Neural cell (in vitro differentiated cells): ENCODE measurements around the gene THUMPD3.

ENCODE experiments used
- CTCF ChIP-seq: fragments of 450-650 bp; IDR thresholded peaks from 2 replicates; pipeline ENCODE4 v1.5.1; 2014; ENCODE audit warnings: antibody characterized with exemption, mild to moderate bottlenecking, moderate library complexity; ENCODE audit not compliant: poor library complexity, severe bottlenecking
- EP300 ChIP-seq: fragments of 450-650 bp; conservative IDR thresholded peaks from 2 replicates; pipeline ENCODE4 v1.6.1; 2014; ENCODE audit warnings: antibody characterized with exemption, mild to moderate bottlenecking, moderate library complexity; ENCODE audit not compliant: poor library complexity, severe bottlenecking
- EZH2 ChIP-seq: fragments of 200-600, 300-800 bp; shearing (Covaris generic), sonication (generic); IDR thresholded peaks from 2 replicates; pipeline ENCODE4 v1.6.1; 2014; ENCODE audit warnings: antibody characterized with exemption, low read length, borderline replicate concordance, mild to moderate bottlenecking; ENCODE audit not compliant: insufficient read depth, poor library complexity, severe bottlenecking
- MXI1 ChIP-seq: fragments of 450-650 bp; conservative IDR thresholded peaks from 2 replicates; pipeline ENCODE4 v1.6.1; 2014; ENCODE audit warnings: antibody characterized with exemption, mild to moderate bottlenecking; ENCODE audit not compliant: poor library complexity, severe bottlenecking
- POLR2AphosphoS5 ChIP-seq: IDR thresholded peaks from 2 replicates; pipeline ENCODE4 v1.6.1; 2012
- RAD21 ChIP-seq: fragments of 450-650 bp; conservative IDR thresholded peaks from 2 replicates; pipeline ENCODE4 v1.6.1; 2014; ENCODE audit warnings: antibody characterized with exemption, mild to moderate bottlenecking, moderate library complexity
- REST ChIP-seq: IDR thresholded peaks from 2 replicates; pipeline ENCODE4 v1.6.1; 2012; ENCODE audit warnings: borderline replicate concordance
- SMC3 ChIP-seq: fragments of 450-650 bp; conservative IDR thresholded peaks from 2 replicates; pipeline ENCODE4 v1.6.1; 2014; ENCODE audit warnings: antibody characterized with exemption, mild to moderate bottlenecking, moderate library complexity; ENCODE audit not compliant: poor library complexity
- TAF1 ChIP-seq: IDR thresholded peaks from 2 replicates; pipeline ENCODE4 v1.6.1; 2012; ENCODE audit warnings: low read depth

- no peak for TF ChIP-seq CTCF
- no peak for TF ChIP-seq RAD21
- no peak for TF ChIP-seq EP300
- no peak for TF ChIP-seq POLR2AphosphoS5
- no peak for TF ChIP-seq EZH2
- no peak for TF ChIP-seq TAF1
- TF ChIP-seq REST, result no peak
- TF ChIP-seq MXI1, result no peak
- TF ChIP-seq SMC3, result no peak
Observed at GRCh38 chr3:9409981-9410854, 47.4 kb downstream of the THUMPD3 start.
